Brain microvascular endothelial cell (primary cell): Measurements from ENCODE around the gene ZNF418.

ENCODE experiments used
- DNase-seq: peaks from one replicate; pipeline ENCODE4 v3.0.0-alpha.2; 2020
- H3K27ac ChIP-seq: fragments of 250-450 bp; sonication (Bioruptor Pico); 2 replicates; pipeline ENCODE4 v1.5.1; 2020; ENCODE audit warnings: mild to moderate bottlenecking, moderate library complexity
- H3K27me3 ChIP-seq: fragments of 250-450 bp; sonication (Bioruptor Pico); replicated peaks from 2 replicates; pipeline ENCODE4 v1.5.1; 2020; ENCODE audit warnings: mild to moderate bottlenecking
- H3K36me3 ChIP-seq: fragments of 250-450 bp; sonication (Bioruptor Pico); replicated peaks from 2 replicates; pipeline ENCODE4 v1.5.1; 2020; ENCODE audit warnings: mild to moderate bottlenecking
- H3K4me3 ChIP-seq: 2 replicates; pipeline ENCODE4 v1.5.1; 2011; ENCODE audit warnings: low read depth, mild to moderate bottlenecking, control low read depth, low read length, moderate library complexity
- CTCF ChIP-seq: IDR thresholded peaks from 2 replicates; pipeline ENCODE4 v1.5.1; 2011; ENCODE audit warnings: low read depth, mild to moderate bottlenecking, moderate library complexity, low read length, control low read depth, inconsistent platforms; ENCODE audit errors: missing control alignments
- in situ Hi-C: cut with HindIII; loops from 2 replicates; pipeline ENCODE4 v1.10.0; 2017; ENCODE audit warnings: low sequenced_read_pairs, low pct_ligation_motif_present

Gene ZNF418

GRCh38 chr19:57934820-57935665 lies at the start of gene ZNF418:
Gene ZNF418, minus strand, starts transcription at chr19:57935402. Its CDS starts 1,580 bp downstream, at chr19:57933822.
- H3K27me3 ChIP-seq = no peaks in the 10 kb centered on the region
- peaks cover 2% of the 10 kb centered on the region for H3K36me3 ChIP-seq
- TF ChIP-seq CTCF = no peak
- peak; percentile 88 for DNase-seq
- H3K27ac ChIP-seq = no peak within 1 kb of the TSS
- in situ Hi-C loops = no loop called here
- peak within 1 kb of the TSS; percentile 80 for H3K4me3 ChIP-seq

GRCh38 chr19:57978586-57979289 lies 43.5 kb upstream of the ZNF418 start:
- DNase-seq = no peak
- in situ Hi-C loops = no loop called here
- no peaks in the 10 kb centered on the region for H3K27me3 ChIP-seq
- H3K27ac ChIP-seq = no peak overlapping the region
- peaks cover 53% of the 10 kb centered on the region for H3K36me3 ChIP-seq
- no peak for TF ChIP-seq CTCF
- no peak overlapping the region for H3K4me3 ChIP-seq

- Histone ChIP-seq H3K27ac (no peak within 1 kb of the TSS), H3K4me3 (no peak within 1 kb of the TSS), H3K36me3 (peaks cover 13% of the 10 kb centered on the region), H3K27me3 (no peaks in the 10 kb centered on the region)
- TF ChIP-seq CTCF = no peak
- DNase-seq = no peak
- in situ Hi-C loops = no loop called here
These were observed 39.2 kb upstream of the ZNF418 start, which contains the start of gene C19orf18 for GRCh38 chr19:57974434-57974833. Gene C19orf18, minus strand, starts transcription at chr19:57974534. Its CDS starts 102 bp downstream, at chr19:57974432.

GRCh38 chr19:57964761-57965160 lies 29.6 kb upstream of the ZNF418 start:
- no peak overlapping the region for H3K4me3 ChIP-seq
- TF ChIP-seq CTCF = no peak

GRCh38 chr19:57961785-57962184 lies 26.6 kb upstream of the ZNF418 start:
- in situ Hi-C loops = no loop called here
- DNase-seq = no peak
- Histone ChIP-seq H3K27me3 (no peaks in the 10 kb centered on the region), H3K4me3 (no peak overlapping the region), H3K27ac (no peak overlapping the region), H3K36me3 (no peaks in the 10 kb centered on the region)
- TF ChIP-seq CTCF = no peak

More at GRCh38 chr19:57964761-57965160, 29.6 kb upstream of the ZNF418 start:
- Histone ChIP-seq H3K27ac (no peak overlapping the region), H3K27me3 (no peaks in the 10 kb centered on the region), H3K36me3 (no peaks in the 10 kb centered on the region)
- DNase-seq = no peak
- in situ Hi-C loops = no loop called here
